ENCODE results near the gene TBC1D1. TPM values are rescaled to one million over a fixed set of nuclear protein-coding genes. Genes with fewer than 3 reads are reported as not detected.

Gene TBC1D1
- total RNA-seq, 1 experiment from 2014 or later, result 89.0 TPM

DNA sequence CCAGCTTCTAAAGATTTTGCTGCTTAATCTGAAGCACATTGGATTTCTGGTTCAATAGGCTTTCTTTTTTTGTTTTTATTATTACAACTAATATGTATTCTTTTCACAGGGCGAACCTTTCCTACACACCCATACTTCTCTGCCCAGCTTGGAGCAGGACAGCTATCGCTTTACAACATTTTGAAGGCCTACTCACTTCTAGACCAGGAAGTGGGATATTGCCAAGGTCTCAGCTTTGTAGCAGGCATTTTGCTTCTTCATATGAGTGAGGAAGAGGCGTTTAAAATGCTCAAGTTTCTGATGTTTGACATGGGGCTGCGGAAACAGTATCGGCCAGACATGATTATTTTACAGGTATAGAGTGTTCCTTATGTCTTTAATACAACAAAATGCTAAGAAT is 224.7 kb downstream of the TBC1D1 start:
- Histone ChIP-seq H3K9me2 (replicated peaks; ENCODE audit: low read length) (no peaks in the 10 kb centered on the region), H3F3A (ENCODE audit: low read length, unreplicated experiment) (no peaks in the 10 kb centered on the region), H3K4me1 (ENCODE audit: insufficient read depth, low read length) (peaks cover 19% of the 10 kb centered on the region), H4K20me1 (ENCODE audit: low read length) (no peaks in the 10 kb centered on the region), H3K9ac (ENCODE audit: low read length) (no peak overlapping the region), H3K79me2 (ENCODE audit: low read length) (no peaks in the 10 kb centered on the region), H3K4me2 (ENCODE audit: low read length) (no peak overlapping the region), H3K27ac (ENCODE audit: low read length) (no peak overlapping the region), H3K4me3 (ENCODE audit: low read length) (no peak overlapping the region), H3K9me3 (ENCODE audit: low read length) (no peaks in the 10 kb centered on the region), H3K36me3 (ENCODE audit: low read depth, low read length) (no peaks in the 10 kb centered on the region), H2AFZ (ENCODE audit: low read length) (no peak overlapping the region), H3K27me3 (ENCODE audit: low read length) (no peaks in the 10 kb centered on the region)
- ATAC-seq (no peak), DNase-seq (no peak)
- BruUV-seq (replicated peaks), result no TSS peak
- CTCF ChIA-PET, result no interaction called here
- POLR2A ChIA-PET (ENCODE audit: unreplicated experiment), result no interaction called here
- intact Hi-C loops (cut with micrococcal nuclease), result no loop called here
- TF ChIP-seq EZH2phosphoT487 (IDR thresholded peaks at IDR 0.05; ENCODE audit: borderline replicate concordance, low read length) (no peak), EZH2 (IDR thresholded peaks at IDR 0.05; ENCODE audit: low read length, unreplicated experiment) (no peak)
- TF ChIP-seq, protein P1, sequence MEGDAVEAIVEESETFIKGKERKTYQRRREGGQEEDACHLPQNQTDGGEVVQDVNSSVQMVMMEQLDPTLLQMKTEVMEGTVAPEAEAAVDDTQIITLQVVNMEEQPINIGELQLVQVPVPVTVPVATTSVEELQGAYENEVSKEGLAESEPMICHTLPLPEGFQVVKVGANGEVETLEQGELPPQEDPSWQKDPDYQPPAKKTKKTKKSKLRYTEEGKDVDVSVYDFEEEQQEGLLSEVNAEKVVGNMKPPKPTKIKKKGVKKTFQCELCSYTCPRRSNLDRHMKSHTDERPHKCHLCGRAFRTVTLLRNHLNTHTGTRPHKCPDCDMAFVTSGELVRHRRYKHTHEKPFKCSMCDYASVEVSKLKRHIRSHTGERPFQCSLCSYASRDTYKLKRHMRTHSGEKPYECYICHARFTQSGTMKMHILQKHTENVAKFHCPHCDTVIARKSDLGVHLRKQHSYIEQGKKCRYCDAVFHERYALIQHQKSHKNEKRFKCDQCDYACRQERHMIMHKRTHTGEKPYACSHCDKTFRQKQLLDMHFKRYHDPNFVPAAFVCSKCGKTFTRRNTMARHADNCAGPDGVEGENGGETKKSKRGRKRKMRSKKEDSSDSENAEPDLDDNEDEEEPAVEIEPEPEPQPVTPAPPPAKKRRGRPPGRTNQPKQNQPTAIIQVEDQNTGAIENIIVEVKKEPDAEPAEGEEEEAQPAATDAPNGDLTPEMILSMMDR (conservative IDR thresholded peaks at IDR 0.05; ENCODE audit: low read depth, low read length), result no peak

- H3K9me3 ChIP-seq (ENCODE audit: low read length), result no peaks in the 10 kb centered on the region
- no peak overlapping the region for H3K4me3 ChIP-seq (ENCODE audit: low read length)
- H4K20me1 ChIP-seq (ENCODE audit: low read length), result no peaks in the 10 kb centered on the region
- intact Hi-C loops (cut with micrococcal nuclease), result no loop called here
- ChIA-PET CTCF (no interaction called here), POLR2A (ENCODE audit: unreplicated experiment) (no interaction called here)
- H3K79me2 ChIP-seq (ENCODE audit: low read length), result no peaks in the 10 kb centered on the region
- no peak overlapping the region for H3K4me2 ChIP-seq (ENCODE audit: low read length)
- no peak overlapping the region for H3K9ac ChIP-seq (ENCODE audit: low read length)
- TF ChIP-seq EZH2 (IDR thresholded peaks at IDR 0.05; ENCODE audit: low read length, unreplicated experiment), result no peak
- no peak for TF ChIP-seq EZH2phosphoT487 (IDR thresholded peaks at IDR 0.05; ENCODE audit: borderline replicate concordance, low read length)
- TF ChIP-seq, protein P1 (conservative IDR thresholded peaks at IDR 0.05; ENCODE audit: low read depth, low read length), result no peak
- H3K36me3 ChIP-seq (ENCODE audit: low read depth, low read length), result no peaks in the 10 kb centered on the region
- no peaks in the 10 kb centered on the region for H3K27me3 ChIP-seq (ENCODE audit: low read length)
- no peak for DNase-seq
- H3K4me1 ChIP-seq (ENCODE audit: insufficient read depth, low read length), result peaks cover 19% of the 10 kb centered on the region
- no peak overlapping the region for H2AFZ ChIP-seq (ENCODE audit: low read length)
- no peaks in the 10 kb centered on the region for H3F3A ChIP-seq (ENCODE audit: low read length, unreplicated experiment)
- no peaks in the 10 kb centered on the region for H3K9me2 ChIP-seq (replicated peaks; ENCODE audit: low read length)
- no TSS peak for BruUV-seq (replicated peaks)
- ATAC-seq, result no peak
- H3K27ac ChIP-seq (ENCODE audit: low read length), result no peak overlapping the region
These were observed 226.7 kb downstream of the TBC1D1 start for GRCh38 chr4:38117591-38117990.

DNA sequence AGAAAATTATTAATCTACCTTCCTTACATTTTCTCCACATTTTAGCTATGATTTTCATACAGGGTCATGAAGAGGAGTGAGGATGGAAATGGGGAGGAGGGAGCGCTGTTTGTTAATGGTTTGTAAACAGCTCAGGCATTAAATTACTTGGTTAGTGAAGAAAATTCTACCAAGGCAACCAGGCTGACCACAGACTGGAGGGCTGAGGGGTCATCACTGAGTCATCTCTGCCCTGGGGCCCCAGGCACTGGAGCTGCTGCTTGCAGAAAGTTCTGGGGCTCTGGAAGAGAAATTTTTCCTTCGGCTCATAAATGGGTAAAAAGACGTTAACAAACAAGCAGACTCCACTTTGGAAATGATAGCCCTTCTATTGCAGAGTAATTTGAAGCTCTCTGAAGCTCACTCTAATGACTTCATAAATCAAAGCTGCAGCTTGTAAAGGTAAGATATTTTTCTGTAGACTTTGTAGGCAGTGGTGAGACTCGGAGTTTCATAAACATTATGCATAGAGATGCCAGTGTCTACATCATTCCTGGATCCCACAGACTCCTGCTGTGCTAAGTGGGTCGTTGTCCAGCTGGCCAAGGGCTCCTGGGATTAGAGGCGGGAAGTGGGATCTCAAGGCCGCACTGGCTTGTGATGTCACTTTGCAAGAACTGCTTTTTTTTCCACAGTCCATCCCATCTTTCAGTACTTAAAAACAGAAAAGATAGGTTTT is 228.9 kb downstream of the TBC1D1 start:
- Histone ChIP-seq H3K4me2 (ENCODE audit: low read length) (peak overlapping the region; percentile 66), H4K20me1 (ENCODE audit: low read length) (no peaks in the 10 kb centered on the region), H3K36me3 (ENCODE audit: low read depth, low read length) (no peaks in the 10 kb centered on the region), H3K9me2 (replicated peaks; ENCODE audit: low read length) (no peaks in the 10 kb centered on the region), H3K27ac (ENCODE audit: low read length) (peak overlapping the region; percentile 51), H2AFZ (ENCODE audit: low read length) (no peak overlapping the region), H3K27me3 (ENCODE audit: low read length) (no peaks in the 10 kb centered on the region), H3K4me3 (ENCODE audit: low read length) (no peak overlapping the region), H3K9ac (ENCODE audit: low read length) (no peak overlapping the region), H3K4me1 (ENCODE audit: insufficient read depth, low read length) (peaks cover 19% of the 10 kb centered on the region), H3F3A (ENCODE audit: low read length, unreplicated experiment) (no peaks in the 10 kb centered on the region), H3K9me3 (ENCODE audit: low read length) (no peaks in the 10 kb centered on the region), H3K79me2 (ENCODE audit: low read length) (no peaks in the 10 kb centered on the region)
- intact Hi-C loops (cut with micrococcal nuclease), result no loop called here
- ChIA-PET POLR2A (ENCODE audit: unreplicated experiment) (interaction anchor here (0.5 to 0.6 kb wide), 2 partner anchors 33 to 35 kb away, joined by 3 to 6 read pairs; no protein-coding TSS in a partner anchor), CTCF (interaction anchor here (1.5 kb wide), 1 partner anchor 51 kb away, joined by 6 read pairs; no protein-coding TSS in a partner anchor)
- TF ChIP-seq EZH2 (IDR thresholded peaks at IDR 0.05; ENCODE audit: low read length, unreplicated experiment), result no peak
- TF ChIP-seq, protein P1 (conservative IDR thresholded peaks at IDR 0.05; ENCODE audit: low read depth, low read length), result no peak
- TF ChIP-seq EZH2phosphoT487 (IDR thresholded peaks at IDR 0.05; ENCODE audit: borderline replicate concordance, low read length), result no peak
- no TSS peak for BruUV-seq (replicated peaks)
- peak; percentile 87 for ATAC-seq
- peak; percentile 76 for DNase-seq

All from PC-3 (cell line).